Gastrocnemius medialis (tissue), 4 donors: Measurements from ENCODE around the gene IMPA2.

Source experiments
- POLR2A ChIP-seq, 2 donors: fragments of 450-650 bp; IDR thresholded peaks; one replicate each; pipeline ENCODE4 v1.6.1; 2017; ENCODE audit warnings: antibody characterized with exemption in 2 of 2, mild to moderate bottlenecking in 2 of 2, moderate library complexity in 2 of 2
- TF ChIP-seq, protein P1 (sequence below), 5 experiments: fragments of 450-650 bp in 3 of 5; fragments of 200-600 bp in 2 of 5; sonication (generic) in 2 of 5; IDR thresholded peaks in 4 of 5; conservative IDR thresholded peaks in 1 of 5; 1 replicate in 4 of 5; 2 replicates in 1 of 5; pipeline ENCODE4 v1.5.1; 2016 to 2019; ENCODE audit warnings: antibody characterized with exemption in 5 of 5, mild to moderate bottlenecking in 3 of 5, moderate library complexity in 3 of 5

DNA sequence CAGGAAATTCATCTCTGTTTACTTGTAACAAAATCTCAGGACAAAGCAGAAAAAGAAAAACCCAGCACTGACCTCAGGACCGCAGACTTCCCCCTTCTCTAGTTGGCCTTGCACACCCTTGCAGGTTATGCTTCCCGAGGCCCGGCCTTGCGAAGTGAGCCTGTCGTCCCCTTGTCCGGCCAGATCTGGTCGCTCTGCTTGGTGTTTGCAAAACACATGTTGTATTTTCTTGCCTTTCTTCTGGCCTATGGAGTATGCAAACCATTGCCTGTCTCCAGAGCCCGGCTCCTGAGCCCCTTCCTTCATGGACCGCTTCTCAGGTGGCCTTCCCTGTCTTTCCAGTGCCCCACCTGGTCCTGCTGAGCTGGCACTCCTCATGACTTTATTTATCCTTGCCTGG, 4.8 kb downstream of the IMPA2 start:
- TF ChIP-seq, protein P1, sequence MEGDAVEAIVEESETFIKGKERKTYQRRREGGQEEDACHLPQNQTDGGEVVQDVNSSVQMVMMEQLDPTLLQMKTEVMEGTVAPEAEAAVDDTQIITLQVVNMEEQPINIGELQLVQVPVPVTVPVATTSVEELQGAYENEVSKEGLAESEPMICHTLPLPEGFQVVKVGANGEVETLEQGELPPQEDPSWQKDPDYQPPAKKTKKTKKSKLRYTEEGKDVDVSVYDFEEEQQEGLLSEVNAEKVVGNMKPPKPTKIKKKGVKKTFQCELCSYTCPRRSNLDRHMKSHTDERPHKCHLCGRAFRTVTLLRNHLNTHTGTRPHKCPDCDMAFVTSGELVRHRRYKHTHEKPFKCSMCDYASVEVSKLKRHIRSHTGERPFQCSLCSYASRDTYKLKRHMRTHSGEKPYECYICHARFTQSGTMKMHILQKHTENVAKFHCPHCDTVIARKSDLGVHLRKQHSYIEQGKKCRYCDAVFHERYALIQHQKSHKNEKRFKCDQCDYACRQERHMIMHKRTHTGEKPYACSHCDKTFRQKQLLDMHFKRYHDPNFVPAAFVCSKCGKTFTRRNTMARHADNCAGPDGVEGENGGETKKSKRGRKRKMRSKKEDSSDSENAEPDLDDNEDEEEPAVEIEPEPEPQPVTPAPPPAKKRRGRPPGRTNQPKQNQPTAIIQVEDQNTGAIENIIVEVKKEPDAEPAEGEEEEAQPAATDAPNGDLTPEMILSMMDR (IDR thresholded peaks at IDR 0.05 in 4 of 5, conservative IDR thresholded peaks at IDR 0.05 in 1 of 5) = no peak
- no peak for TF ChIP-seq POLR2A (IDR thresholded peaks at IDR 0.05)
